Measurements from ENCODE around the gene MIB1. TPM values are rescaled to one million over a fixed set of nuclear protein-coding genes. Genes with fewer than 3 reads are reported as not detected.

Gene MIB1
- total RNA-seq (2022; extraction: Qiagen RNA extraction), result 5.4 to 9.8 TPM (median 8.1 TPM) in 5 replicates

GRCh38 chr18:21740538-21741311 is at the start of gene MIB1:
MIB1 (plus strand) TSS chr18:21740792; CDS start chr18:21741584, 792 bp downstream.

GRCh38 chr18:21704603-21705364 is 35.8 kb upstream of the MIB1 start, which contains the start of gene ABHD3:
ABHD3 (minus strand) TSS chr18:21704774; CDS start chr18:21704665, 109 bp downstream.

Other genes with a start within 250 kb of the MIB1 start
- gene ESCO1, start 140.1 kb upstream of the MIB1 start, total RNA-seq (2022; extraction: Qiagen RNA extraction), result 8.1 to 9.7 TPM (median 8.7 TPM) in 5 replicates
- gene SNRPD1, start 128.5 kb upstream of the MIB1 start, total RNA-seq (2022; extraction: Qiagen RNA extraction), result 144 to 166 TPM (median 159 TPM) in 5 replicates
- 17.1 to 18.8 TPM (median 18.5 TPM) in 5 replicates for gene ABHD3, start 36.0 kb upstream of the MIB1 start, total RNA-seq (2022; extraction: Qiagen RNA extraction)

All from A549 treated with AZD2906 at 1 μM for 4 hours (cell line).